HG02852 (cell line): ENCODE measurements around the gene SRRD.
"Not testable (repeated sequence)": the region's sequence is repeated elsewhere in the genome, so short reads cannot be mapped to it uniquely, and the experiment has no call there.

Source experiments
- ATAC-seq: cut with Tn5 transposase; IDR thresholded peaks from one replicate; pipeline ENCODE4 v1.9.1; 2021; ENCODE audit warnings: mild to moderate bottlenecking, moderate library complexity; ENCODE audit not compliant: unreplicated experiment

Gene SRRD

GRCh38 chr22:26483439-26484359 lies at the start of gene SRRD, which contains the start of gene HPS4:
Gene SRRD (plus strand): TSS chr22:26483877. CDS start chr22:26483891, 14 bp downstream.
Gene HPS4 (minus strand): TSS chr22:26483783. CDS start chr22:26481762, 2,021 bp downstream.
- peak; percentile 74 for ATAC-seq

GRCh38 chr22:26435327-26436093 lies 48.2 kb upstream of the SRRD start:
- no peak for ATAC-seq

- no peak for ATAC-seq
Observed at GRCh38 chr22:26436903-26437515, 46.7 kb upstream of the SRRD start.

GRCh38 chr22:26437694-26438392 lies 45.8 kb upstream of the SRRD start:
- ATAC-seq, result no peak

- ATAC-seq, result not testable (repeated sequence)
Observed at GRCh38 chr22:26438776-26439175, 44.9 kb upstream of the SRRD start.

GRCh38 chr22:26439559-26439958 lies 44.1 kb upstream of the SRRD start:
- ATAC-seq, result no peak

- ATAC-seq, result no peak
Observed at GRCh38 chr22:26442086-26442756, 41.5 kb upstream of the SRRD start.

- ATAC-seq, result no peak
Observed at GRCh38 chr22:26443901-26444690, 39.6 kb upstream of the SRRD start.

GRCh38 chr22:26444777-26445176 lies 38.9 kb upstream of the SRRD start:
- no peak for ATAC-seq

GRCh38 chr22:26445577-26446275 lies 38.0 kb upstream of the SRRD start:
- ATAC-seq, result no peak

- ATAC-seq, result no peak
Observed at GRCh38 chr22:26446808-26447515, 36.7 kb upstream of the SRRD start.

- ATAC-seq, result no peak
Observed at GRCh38 chr22:26447584-26448329, 35.9 kb upstream of the SRRD start.

GRCh38 chr22:26448334-26448733 lies 35.3 kb upstream of the SRRD start:
- ATAC-seq, result no peak

GRCh38 chr22:26448941-26449340 lies 34.7 kb upstream of the SRRD start:
- ATAC-seq, result no peak

GRCh38 chr22:26450453-26451185 lies 33.1 kb upstream of the SRRD start:
- ATAC-seq, result no peak

GRCh38 chr22:26452236-26453016 lies 31.3 kb upstream of the SRRD start:
- no peak for ATAC-seq
